DOHH2 (cell line): ENCODE data around the gene RALGAPB.

ENCODE experiments used
- H3F3A ChIP-seq: fragments of 200-600 bp; sonication (generic), shearing (Covaris generic); 2 replicates; pipeline ENCODE4 v1.6.0; 2016; ENCODE audit warnings: antibody characterized with exemption, mild to moderate bottlenecking; ENCODE audit not compliant: control insufficient read depth, insufficient read depth
- H3K27ac ChIP-seq: fragments of 200-600 bp; sonication (generic); 2 replicates; pipeline ENCODE4 v1.5.1; 2014; ENCODE audit warnings: low read depth, mild to moderate bottlenecking, low read length, moderate library complexity
- H3K27me3 ChIP-seq: fragments of 200-600 bp; sonication (generic); 2 replicates; pipeline ENCODE4 v1.6.1; 2014; ENCODE audit warnings: mild to moderate bottlenecking, low read length, mixed read lengths; ENCODE audit not compliant: control insufficient read depth
- H3K36me3 ChIP-seq: fragments of 200-600 bp; sonication (generic); 2 replicates; pipeline ENCODE4 v1.6.1; 2014; ENCODE audit warnings: mild to moderate bottlenecking, low read length, moderate library complexity, mixed read lengths; ENCODE audit not compliant: control insufficient read depth
- H3K4me1 ChIP-seq: fragments of 200-600 bp; sonication (generic); 2 replicates; pipeline ENCODE4 v1.6.1; 2014; ENCODE audit warnings: mild to moderate bottlenecking, low read length, mixed read lengths; ENCODE audit not compliant: control insufficient read depth
- H3K4me2 ChIP-seq: fragments of 200-600 bp; sonication (generic); 2 replicates; pipeline ENCODE4 v1.6.0; 2014; ENCODE audit warnings: mild to moderate bottlenecking, low read length, moderate library complexity
- H3K4me3 ChIP-seq: fragments of 200-600 bp; sonication (generic); 2 replicates; pipeline ENCODE4 v1.5.1; 2014; ENCODE audit warnings: mild to moderate bottlenecking, low read length, mixed read lengths
- H3K79me2 ChIP-seq: fragments of 200-600 bp; sonication (generic); 2 replicates; pipeline ENCODE4 v1.6.1; 2014; ENCODE audit warnings: mild to moderate bottlenecking, low read length, mixed read lengths; ENCODE audit not compliant: control insufficient read depth
- H3K9me2 ChIP-seq: fragments of 200-600 bp; sonication (generic); replicated peaks from 2 replicates; pipeline ENCODE4 v1.6.1; 2014; ENCODE audit warnings: mild to moderate bottlenecking, low read length, mixed read lengths; ENCODE audit not compliant: control insufficient read depth
- H3K9me3 ChIP-seq: fragments of 200-600 bp; sonication (generic); 2 replicates; pipeline ENCODE4 v1.6.1; 2014; ENCODE audit warnings: antibody characterized with exemption, low read length, mixed read lengths; ENCODE audit not compliant: control insufficient read depth, insufficient read depth
- H4K20me1 ChIP-seq: fragments of 200-600 bp; sonication (generic); 2 replicates; pipeline ENCODE4 v1.6.0; 2014; ENCODE audit warnings: low read depth, mild to moderate bottlenecking, antibody characterized with exemption, low read length, moderate library complexity; ENCODE audit not compliant: control insufficient read depth, insufficient read depth
- CTCF ChIP-seq: fragments of 200-600 bp; sonication (generic); IDR thresholded peaks from one replicate; pipeline ENCODE4 v1.5.1; 2014; ENCODE audit warnings: antibody characterized with exemption, mild to moderate bottlenecking, low read depth, low read length; ENCODE audit not compliant: poor library complexity, severe bottlenecking
- EZH2phosphoT487 ChIP-seq: fragments of 200-600 bp; sonication (generic); IDR thresholded peaks from 2 replicates; pipeline ENCODE4 v1.6.1; 2017; ENCODE audit warnings: borderline replicate concordance, mild to moderate bottlenecking, antibody characterized with exemption, low read length, moderate library complexity, mixed read lengths

The RALGAPB gene

GRCh38 chr20:38559764-38560163 lies 87.1 kb downstream of the RALGAPB start:
- Histone ChIP-seq H3K27ac (no peak overlapping the region), H3K36me3 (peaks cover 52% of the 10 kb centered on the region), H3K4me2 (no peak overlapping the region), H3K9me2 (no peaks in the 10 kb centered on the region), H3K9me3 (no peaks in the 10 kb centered on the region), H4K20me1 (no peaks in the 10 kb centered on the region; the same call in 1 of the 2 replicates), H3K4me1 (no peaks in the 10 kb centered on the region), H3K4me3 (no peak overlapping the region), H3F3A (no peaks in the 10 kb centered on the region), H3K27me3 (no peaks in the 10 kb centered on the region), H3K79me2 (no peaks in the 10 kb centered on the region)
- no peak for TF ChIP-seq EZH2phosphoT487
- no peak for TF ChIP-seq CTCF

GRCh38 chr20:38563802-38564431 lies 91.3 kb downstream of the RALGAPB start:
- Histone ChIP-seq H4K20me1 (no peaks in the 10 kb centered on the region; the same call in 1 of the 2 replicates), H3K79me2 (no peaks in the 10 kb centered on the region), H3K4me2 (no peak overlapping the region), H3K27me3 (no peaks in the 10 kb centered on the region), H3K9me2 (no peaks in the 10 kb centered on the region), H3K4me1 (no peaks in the 10 kb centered on the region), H3K36me3 (peaks cover 26% of the 10 kb centered on the region; the same call in 1 of the 2 replicates), H3K27ac (no peak overlapping the region), H3K4me3 (no peak overlapping the region), H3F3A (no peaks in the 10 kb centered on the region), H3K9me3 (no peaks in the 10 kb centered on the region)
- no peak for TF ChIP-seq EZH2phosphoT487
- no peak for TF ChIP-seq CTCF

GRCh38 chr20:38564680-38565079 lies 92.0 kb downstream of the RALGAPB start:
- H4K20me1 ChIP-seq: no peaks in the 10 kb centered on the region; the same call in 1 of the 2 replicates
- no peaks in the 10 kb centered on the region for H3K9me3 ChIP-seq
- H3K9me2 ChIP-seq: no peaks in the 10 kb centered on the region
- H3K79me2 ChIP-seq: no peaks in the 10 kb centered on the region
- peaks cover 26% of the 10 kb centered on the region; the same call in 1 of the 2 replicates for H3K36me3 ChIP-seq
- H3F3A ChIP-seq: no peaks in the 10 kb centered on the region
- H3K4me3 ChIP-seq: no peak overlapping the region
- H3K4me1 ChIP-seq: no peaks in the 10 kb centered on the region
- H3K27me3 ChIP-seq: no peaks in the 10 kb centered on the region
- H3K27ac ChIP-seq: no peak overlapping the region
- H3K4me2 ChIP-seq: no peak overlapping the region
- TF ChIP-seq EZH2phosphoT487: no peak
- no peak for TF ChIP-seq CTCF
